Right forelimb (tissue), 1 donor: ENCODE results near the gene PTCRA.
A peak's percentile ranks its signal among the peaks of the same experiment; 100 is the strongest.
"Not testable (repeated sequence)": the region's sequence is repeated elsewhere in the genome, so short reads cannot be mapped to it uniquely, and the experiment has no call there.

Experiments used
- DNase-seq: peaks from one replicate; pipeline ENCODE4 v3.0.0-alpha.2; 2018

Gene PTCRA, protein sequence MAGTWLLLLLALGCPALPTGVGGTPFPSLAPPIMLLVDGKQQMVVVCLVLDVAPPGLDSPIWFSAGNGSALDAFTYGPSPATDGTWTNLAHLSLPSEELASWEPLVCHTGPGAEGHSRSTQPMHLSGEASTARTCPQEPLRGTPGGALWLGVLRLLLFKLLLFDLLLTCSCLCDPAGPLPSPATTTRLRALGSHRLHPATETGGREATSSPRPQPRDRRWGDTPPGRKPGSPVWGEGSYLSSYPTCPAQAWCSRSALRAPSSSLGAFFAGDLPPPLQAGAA

GRCh38 chr6:42915732-42916131, at the start of gene PTCRA:
TSS of gene PTCRA (plus strand) at chr6:42916053. CDS start at chr6:42916070, 17 bp downstream.
- DNase-seq: no peak

- no peak for DNase-seq
Observed at GRCh38 chr6:42870145-42870936, 45.5 kb upstream of the PTCRA start.

GRCh38 chr6:42871711-42872110, 44.1 kb upstream of the PTCRA start:
- no peak for DNase-seq

- DNase-seq: no peak
Observed at GRCh38 chr6:42873313-42873712, 42.5 kb upstream of the PTCRA start.

- no peak for DNase-seq
Observed at GRCh38 chr6:42877695-42878094, 38.2 kb upstream of the PTCRA start.

DNA sequence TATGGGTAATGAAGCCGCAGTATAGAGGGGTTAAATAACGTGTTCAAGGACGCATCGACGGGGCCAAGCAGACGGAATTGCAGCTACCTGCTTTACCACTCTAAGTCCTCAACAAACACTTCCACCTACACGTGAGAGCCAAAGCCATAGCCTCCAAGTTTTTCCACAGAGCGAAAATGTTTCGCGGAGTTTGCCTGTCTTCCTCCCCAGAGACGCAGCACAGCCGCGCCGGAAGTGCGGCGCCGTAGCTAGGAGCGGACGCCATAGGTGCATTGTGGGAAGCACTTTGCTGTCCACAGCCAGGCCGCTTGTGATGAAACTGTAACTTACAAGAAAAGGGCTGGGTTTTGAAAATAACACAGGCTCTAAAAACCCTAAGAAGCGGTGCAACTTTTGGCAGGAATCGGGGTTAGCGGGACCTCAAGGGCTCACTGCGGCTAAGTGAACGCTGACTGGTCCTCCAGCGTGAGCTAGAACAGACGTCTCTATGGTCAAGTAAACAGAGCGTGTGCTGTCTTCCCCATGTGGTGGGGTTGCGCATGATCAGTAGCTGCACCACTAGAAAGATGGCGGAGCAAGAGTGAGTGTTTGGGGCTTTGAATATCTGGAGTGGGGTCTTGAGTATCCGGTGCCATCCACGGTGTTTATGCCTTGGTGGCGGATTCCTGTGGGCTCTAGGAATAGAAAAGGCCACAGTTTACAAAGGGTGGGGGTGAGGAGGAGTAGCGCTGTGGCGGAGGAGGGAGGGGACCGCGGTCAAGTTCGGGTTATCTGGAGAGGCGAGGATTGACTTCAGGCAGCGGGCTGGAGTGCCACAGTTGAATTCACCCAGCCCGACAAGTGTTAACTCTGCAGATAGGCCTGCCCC, 36.2 kb upstream of the PTCRA start, which contains the start of gene RPL7L1:
RPL7L1 (plus strand) TSS at position 245 of the 868 bp plus-strand sequence; CDS start at position 540, 295 bp downstream.
- DNase-seq: peak; percentile 90

DNA sequence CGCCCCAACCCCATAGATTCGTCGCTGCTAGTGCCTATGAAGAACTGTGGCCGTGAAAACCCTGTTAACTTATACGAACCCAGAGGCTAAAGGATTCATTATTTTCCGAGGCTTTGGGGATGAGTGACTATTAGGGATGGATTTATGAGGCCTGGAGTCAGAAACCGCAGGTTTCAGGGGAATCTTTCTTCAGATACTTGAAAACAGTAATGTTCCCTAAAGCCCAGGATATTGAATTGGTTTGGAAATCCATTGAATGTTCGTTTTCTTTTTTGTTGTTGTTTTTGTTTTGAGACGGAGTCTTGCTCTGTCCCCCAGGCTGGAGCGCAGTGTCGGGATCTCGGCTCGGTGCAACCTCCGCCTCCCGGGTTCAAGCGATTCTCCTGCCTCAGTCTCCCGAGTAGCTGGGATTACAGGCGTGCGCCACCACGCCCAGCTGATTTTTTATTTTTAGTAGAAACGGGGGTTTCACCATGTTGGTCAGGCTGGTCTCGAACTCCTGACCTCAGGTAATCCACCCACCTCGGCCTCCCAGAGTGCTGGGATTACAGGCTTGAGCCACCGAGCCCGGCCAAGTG, 35.5 kb upstream of the PTCRA start:
- not testable (repeated sequence) for DNase-seq

- not testable (repeated sequence) for DNase-seq
Observed at GRCh38 chr6:42880871-42881270, 35.0 kb upstream of the PTCRA start.

- DNase-seq: no peak
Observed at GRCh38 chr6:42885702-42886101, 30.2 kb upstream of the PTCRA start.

- DNase-seq: not testable (repeated sequence)
Observed at GRCh38 chr6:42888201-42888600, 27.7 kb upstream of the PTCRA start.

DNA sequence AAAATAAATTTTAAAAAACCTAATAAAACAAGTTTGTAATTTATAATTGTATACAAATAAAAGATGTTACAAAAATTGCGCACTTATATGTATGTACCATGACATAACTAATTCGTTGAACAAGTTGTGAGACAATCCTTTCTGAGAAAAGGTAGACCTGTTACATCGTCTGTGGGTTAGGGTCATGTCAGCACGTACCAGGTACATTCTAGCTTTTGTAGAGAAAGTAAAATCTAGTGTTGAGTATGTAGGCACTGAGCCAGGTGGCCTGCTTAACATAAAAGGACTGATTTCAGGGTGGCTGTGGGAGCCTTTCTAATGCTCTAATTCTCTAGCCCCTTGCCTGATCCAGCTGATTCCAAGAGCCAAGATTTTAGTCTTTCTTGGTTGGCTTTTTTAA, 26.0 kb upstream of the PTCRA start:
- no peak for DNase-seq

DNA sequence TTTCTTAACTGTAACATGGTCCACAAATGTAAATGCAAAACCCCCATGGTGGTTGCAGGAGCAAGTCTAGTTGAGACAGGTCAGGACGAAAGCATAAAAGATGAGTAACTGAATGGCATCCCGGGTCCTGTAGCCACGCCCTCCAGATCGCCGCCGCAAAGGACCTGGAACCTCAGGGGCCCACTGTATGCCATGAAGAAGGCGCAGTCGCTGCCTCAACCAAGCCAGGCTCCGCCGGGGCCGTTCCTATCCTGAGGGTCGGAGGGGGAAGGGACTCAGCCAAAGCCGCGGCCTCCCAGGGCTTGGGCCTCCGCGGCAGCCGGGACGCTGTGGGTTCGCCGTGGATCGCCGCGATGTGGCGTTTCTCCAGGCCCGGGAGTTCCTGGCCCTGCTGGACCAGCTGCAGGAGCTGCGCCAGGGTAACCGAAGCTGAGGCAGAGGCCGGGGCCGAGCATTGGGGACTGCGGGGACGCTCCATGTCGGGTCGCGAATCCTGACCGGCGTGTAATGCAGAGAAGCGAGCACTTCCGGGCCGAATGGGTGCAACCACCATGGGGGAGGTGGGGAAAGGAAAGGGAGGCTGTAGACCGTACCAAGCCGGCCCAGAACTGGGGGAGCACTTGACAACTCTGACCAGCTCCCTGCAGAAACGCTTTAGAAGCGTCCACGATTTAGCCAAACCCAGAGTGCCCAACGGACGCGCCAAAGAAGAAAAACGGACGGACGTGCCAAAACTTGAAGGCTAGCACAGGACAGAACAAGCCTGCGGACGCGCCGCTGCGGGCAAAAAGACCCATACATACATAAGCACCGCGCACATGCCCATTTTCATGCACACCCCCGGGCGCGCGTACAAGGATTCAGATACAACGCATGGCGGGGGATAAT, 25.3 kb upstream of the PTCRA start:
- peak; percentile 95 for DNase-seq

DNA sequence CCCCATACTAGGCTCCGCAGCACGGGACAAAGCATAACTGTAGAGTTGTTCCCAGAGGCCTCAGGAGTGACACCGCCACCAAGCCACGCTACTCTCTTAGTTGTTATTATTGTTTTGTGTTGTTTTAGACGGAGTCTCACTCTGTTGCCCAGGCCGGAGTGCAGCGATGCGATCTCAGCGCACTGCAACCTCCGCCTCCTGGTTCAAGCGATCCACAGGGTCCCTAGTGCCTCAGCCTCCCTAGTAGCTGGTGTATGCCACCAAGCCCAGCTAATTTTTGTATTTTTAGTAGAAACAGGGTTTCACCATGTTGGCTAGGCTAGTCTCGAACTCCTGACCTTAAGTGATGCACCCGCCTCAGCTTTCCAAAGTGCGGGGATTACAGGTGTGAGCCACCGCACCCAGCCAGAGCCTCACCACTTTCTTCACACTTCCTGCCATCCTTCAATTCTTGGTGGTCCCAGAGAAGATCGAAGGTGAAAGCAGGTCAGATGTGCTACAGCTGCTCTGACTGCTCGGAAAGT, 24.6 kb upstream of the PTCRA start:
- DNase-seq: no peak

GRCh38 chr6:42894041-42894828, 21.6 kb upstream of the PTCRA start:
- not testable (repeated sequence) for DNase-seq

DNA sequence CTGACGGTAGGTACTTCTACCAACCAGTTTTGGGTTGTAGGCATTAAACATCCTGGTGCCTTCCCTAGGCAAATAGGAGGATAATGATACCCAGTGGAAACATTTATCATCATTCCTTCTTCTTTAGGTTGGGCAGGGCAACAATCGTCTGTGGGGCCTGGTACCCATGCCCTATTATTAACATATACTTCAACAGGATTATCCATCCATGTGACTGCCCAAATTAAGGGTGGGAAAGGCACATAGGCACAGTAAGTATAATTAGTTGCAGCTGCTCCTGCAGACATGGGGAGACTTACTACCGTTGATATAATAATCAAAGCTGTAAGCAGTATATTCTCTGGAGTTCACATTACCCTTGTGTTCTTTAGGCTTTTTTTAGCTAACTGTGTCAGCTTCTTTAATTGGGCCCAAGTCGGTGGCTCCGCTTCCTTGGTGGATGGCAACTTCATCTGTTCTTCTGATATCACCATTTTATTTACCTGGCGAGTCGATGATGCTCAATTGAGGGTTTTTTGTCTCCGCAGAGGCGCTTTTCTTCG, 19.6 kb upstream of the PTCRA start:
- no peak for DNase-seq

- peak; percentile 63 for DNase-seq
Observed at GRCh38 chr6:42898891-42899361, 16.9 kb upstream of the PTCRA start.

GRCh38 chr6:42899871-42900270, 16.0 kb upstream of the PTCRA start:
- DNase-seq: no peak

DNA sequence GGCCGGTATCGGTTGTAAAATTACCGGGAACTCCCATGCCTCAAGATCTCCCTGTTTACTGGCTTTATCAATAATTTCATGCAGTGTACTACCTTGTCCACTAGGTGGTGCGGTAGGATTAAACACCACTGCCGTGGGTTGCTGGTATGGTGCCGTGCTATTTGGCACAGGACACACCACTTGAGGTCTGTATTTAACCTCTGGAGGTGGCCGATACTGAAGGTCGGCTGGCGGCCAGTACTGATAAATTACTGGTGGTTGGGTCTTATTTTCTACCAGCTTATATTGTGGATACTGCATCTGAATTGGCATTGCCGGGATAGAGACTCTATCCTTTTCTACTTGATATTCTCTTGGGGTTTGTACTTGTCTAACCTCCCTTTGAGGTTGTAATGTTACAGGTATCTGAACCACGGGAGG, 14.3 kb upstream of the PTCRA start:
- DNase-seq: peak; percentile 82

DNA sequence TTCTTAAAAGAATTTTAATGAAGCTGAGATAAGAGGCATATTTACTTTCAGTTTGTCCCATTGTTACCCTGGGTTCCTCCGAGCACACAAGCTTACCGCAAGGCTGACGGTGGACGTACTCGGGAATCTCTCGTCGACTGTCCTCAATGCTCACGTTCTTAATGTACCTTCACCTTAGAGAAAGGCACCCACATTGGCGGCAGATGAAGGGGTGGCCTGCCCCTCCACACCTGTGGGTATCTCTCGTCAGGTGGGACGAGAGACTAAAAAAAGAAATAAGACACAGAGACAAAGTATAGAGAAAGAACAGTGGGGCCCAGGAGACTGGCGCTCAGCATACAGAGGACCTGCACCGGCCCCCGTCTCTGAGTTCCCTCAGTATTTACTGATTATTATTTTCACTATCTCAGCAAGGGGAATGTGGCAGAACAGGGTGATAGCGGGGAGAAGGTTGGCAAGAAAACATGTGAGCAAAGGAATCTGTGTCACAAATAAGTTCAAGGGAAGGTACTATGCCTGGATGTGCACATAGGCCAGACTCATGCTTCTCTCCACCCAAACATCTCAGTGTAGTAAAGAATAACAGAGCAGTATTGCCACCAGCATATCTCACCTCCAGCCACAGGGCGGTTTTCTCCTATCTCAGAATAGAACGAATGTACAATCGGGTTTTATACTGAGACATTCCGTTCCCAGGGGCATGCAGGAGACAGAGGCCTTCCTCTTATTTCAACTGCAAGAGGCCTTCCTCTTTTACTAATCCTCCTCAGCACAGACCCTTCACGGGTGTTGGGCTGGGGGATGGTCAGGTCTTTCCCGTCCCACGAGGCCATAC, 13.2 kb upstream of the PTCRA start:
- not testable (repeated sequence) for DNase-seq
